GM19467 (cell line): ENCODE data around the gene SETD1A.
"Not testable (repeated sequence)": the region's sequence is repeated elsewhere in the genome, so short reads cannot be mapped to it uniquely, and the experiment has no call there.

ENCODE experiments used
- ATAC-seq: cut with Tn5 transposase; IDR thresholded peaks from one replicate; pipeline ENCODE4 v1.9.1; 2021; ENCODE audit warnings: mild to moderate bottlenecking, moderate library complexity; ENCODE audit not compliant: unreplicated experiment

Gene SETD1A

DNA sequence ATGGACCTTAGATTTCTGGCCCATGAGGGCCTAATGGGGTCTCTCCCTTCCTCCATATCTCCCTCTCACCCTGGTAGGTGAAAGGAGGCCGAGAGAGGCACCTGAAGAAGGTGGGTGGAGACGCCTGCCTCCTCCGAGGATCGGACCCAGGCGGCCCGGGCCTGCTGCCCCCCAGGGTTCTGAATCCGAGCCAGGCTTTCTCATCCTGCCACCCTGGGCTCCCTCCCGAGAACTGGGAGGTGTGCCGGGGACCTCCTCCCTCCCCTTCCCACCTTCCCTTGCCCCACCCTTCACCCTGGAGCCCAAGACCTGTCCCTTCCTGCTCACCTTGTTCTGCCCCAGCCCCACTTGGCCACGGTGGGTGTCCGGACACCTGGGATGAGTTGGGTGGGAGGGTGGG, 29.2 kb upstream of the SETD1A start:
- ATAC-seq = no peak

DNA sequence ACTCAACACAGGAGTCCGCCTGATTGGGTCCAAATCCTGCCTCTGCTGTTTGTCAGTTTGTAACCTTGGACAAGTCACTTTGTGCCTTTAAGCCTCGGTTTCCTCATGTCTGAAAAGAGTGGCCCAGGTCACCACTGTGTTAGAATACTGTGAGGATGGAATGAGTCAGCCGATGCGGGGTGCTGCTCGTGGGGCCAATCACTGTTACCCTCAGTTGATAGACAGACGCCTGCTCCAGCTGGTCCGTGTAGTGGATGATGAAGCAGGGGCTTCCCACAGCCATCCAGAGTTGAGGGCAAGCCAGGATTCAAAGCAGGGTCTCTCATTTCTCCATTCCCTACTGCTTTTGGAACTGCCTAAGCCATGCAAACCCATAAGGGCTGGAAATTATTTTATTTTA, 28.4 kb upstream of the SETD1A start:
- ATAC-seq = no peak

DNA sequence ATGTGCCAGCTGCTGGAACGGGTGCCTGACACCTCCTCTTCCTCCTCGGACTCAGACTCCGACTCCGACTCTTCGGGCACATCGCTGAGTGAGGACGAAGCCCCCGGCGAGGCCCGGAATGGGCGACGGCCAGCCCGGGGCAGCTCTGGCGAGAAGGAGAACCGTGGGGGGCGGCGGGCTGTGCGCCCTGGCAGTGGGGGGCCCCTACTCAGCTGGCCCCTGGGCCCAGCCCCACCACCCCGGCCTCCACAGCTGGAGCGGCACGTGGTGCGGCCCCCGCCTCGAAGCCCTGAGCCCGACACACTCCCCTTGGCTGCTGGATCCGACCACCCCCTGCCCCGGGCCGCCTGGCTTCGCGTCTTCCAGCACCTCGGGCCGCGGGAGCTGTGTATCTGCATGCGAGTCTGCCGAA, 27.4 kb upstream of the SETD1A start:
- no peak for ATAC-seq

DNA sequence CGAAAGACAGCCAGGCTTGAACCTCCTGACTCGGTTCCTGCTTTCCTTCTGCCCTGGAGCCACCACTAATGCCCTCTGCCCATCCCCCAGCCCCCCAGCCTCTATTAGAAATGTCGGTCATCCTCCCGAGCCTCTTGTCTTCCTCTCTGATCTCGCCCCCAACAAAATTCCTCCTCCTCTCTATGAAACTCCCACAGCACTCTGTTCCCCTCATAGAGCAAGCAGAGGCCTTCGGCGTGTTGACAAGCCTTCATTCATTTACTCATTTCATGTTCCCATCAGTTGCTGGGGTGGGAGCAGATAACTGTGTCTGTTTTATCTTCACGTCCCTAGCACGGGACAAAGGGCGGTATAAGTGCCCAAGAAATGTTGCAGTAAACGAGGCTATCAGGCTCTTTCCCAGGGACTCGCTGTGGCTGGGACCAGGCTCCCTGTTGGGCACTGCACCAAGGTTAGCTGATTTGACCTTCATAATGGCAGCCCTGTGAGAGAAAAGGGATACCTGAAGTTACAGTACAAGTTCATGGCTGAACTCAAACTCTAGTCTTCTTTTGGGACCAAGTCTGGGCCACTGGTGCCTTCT, 26.4 kb upstream of the SETD1A start:
- ATAC-seq = no peak

DNA sequence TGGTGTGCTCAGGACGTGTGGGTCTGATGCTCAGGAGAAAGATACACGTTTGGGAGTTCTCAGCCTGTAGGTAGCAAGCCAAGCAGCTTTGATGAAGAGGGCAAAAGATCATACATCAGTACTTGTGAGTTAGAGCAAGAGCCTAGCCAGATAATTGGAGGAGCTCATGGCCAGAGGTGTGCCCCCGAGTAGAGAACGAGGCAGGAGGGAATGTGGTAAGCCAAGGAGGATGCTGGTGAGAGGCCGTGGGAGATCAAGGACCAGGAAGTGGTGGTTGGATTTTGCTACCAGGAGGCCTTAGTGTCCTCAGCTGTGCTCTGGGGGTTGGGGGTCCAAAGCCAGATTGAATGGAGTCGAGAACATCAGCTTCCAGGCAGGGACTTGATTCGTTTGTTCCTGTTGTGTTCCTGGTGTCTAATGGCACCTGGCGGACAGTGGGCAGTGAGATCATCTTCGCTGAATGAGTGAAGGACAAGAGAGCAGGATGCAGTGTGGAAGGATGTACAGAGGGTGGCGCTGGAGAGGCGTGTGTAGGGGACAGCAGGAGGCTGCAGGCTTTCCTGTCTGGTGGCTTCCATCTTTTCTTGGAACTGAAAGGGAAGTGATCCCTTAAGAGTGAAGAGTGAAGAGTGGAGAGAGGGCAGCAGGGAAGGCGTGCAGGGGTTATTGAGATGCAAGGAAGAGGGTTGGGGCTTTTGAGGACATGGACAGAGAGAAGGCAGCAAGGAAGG, 22.6 kb upstream of the SETD1A start:
- ATAC-seq = no peak

DNA sequence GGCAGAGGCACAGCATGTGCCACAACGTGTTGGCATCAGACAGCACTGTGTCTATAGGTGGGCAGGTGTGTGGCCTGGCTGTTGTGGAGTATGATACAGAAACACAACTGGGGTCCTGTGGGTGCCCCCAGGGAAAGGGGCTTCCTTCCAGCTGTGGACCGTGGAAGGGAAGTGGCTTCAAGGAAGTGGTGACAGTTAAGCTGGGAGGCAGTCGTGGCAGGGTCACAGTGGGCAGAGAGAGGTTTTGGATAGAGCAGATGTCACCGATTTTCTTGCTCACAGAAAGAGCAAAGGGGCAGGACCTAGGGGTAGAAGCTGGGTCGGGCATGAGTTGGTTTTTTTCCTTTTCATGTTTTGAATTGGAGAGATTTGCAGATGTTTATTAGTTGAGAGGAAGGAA, 19.9 kb upstream of the SETD1A start:
- ATAC-seq = no peak

DNA sequence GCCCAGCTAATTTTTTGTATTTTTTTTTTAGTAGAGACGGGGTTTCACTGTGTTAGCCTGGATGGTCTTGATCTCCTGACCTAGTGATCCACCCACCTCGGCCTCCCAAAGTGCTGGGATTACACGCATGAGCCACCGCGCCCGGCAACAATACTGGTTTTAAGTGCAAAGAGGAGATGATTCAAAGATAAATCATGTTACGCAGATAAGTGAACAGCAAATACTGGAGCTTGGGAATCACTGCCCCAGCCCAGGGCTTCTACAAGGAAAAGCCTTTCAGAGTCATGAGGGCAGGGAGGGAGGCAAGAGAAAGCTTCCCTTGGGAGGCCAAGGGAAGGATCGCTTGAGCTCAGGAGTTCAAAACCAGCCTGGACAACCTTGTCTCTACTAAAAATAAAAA, 18.0 kb upstream of the SETD1A start:
- not testable (repeated sequence) for ATAC-seq

DNA sequence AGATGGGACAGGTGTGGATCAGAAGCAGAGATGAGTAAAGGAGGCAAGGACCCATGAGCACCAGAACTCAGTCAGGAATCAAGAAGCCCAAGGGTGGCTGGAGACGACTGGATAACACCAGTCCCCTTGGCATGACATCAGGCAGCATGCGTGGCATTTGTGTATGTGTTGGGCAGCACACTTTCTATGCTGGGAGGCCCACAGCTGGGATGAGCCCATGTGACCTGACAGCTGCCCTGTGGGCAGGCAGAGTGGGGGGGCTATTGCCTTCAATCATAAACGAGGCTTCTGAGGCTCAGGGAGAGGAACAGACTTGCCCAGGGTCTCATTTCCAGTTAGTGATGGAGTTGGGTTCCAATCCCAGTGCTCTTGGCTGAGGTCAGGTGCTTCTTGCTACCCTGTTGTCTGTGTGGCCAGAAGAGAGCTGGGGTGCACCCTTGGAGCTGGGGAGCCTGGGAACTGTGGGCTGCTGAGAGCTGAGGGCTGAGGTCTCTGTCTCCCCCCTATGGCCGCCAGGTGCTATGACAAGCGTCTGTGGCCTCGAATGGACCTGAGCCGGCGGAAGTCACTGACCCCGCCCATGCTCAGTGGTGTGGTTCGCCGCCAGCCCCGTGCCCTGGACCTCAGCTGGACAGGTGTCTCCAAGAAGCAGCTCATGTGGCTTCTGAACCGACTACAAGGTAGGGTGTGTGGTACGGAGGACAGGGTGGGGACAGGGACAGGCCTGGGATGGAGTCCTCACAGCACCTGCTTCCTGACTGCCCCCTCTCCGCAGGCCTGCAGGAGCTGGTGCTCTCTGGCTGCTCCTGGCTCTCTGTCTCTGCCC, 15.7 kb upstream of the SETD1A start:
- peak; percentile 82 for ATAC-seq

DNA sequence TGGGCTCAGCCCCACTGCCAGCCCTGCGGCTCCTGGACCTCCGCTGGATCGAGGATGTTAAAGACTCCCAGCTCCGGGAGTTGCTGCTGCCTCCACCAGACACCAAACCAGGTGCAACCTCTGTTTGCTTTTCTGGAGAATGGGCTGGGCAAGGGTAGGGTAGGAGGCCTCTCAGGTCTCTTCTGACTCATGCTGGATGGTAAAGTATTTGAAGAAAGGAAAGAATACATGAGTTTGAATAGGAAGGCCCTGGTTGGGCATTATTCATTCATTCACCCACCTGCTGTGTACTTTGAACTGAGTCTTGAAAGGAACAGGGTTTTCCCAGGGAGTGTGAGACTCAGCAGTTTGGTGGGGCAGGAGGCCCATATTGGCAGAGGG, 15.1 kb upstream of the SETD1A start:
- no peak for ATAC-seq

DNA sequence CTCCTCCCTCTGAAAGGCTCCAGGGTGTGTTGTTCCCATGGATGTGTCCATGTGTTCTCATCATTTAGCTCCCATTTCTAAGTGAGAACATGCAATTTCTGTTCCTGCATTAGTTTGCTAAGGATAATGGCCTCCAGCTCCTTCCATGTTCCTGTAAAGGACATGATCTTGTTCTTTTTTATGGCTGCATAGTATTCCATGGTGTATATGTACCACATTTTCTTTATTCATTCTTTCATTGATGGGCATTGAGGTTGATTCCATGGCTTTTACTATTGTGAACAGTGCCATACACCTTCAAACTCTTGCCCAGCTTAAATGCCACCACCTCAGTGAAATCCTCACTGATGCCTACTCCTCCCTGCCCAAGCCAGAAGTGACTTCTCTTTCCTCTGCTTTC, 13.2 kb upstream of the SETD1A start:
- no peak for ATAC-seq

DNA sequence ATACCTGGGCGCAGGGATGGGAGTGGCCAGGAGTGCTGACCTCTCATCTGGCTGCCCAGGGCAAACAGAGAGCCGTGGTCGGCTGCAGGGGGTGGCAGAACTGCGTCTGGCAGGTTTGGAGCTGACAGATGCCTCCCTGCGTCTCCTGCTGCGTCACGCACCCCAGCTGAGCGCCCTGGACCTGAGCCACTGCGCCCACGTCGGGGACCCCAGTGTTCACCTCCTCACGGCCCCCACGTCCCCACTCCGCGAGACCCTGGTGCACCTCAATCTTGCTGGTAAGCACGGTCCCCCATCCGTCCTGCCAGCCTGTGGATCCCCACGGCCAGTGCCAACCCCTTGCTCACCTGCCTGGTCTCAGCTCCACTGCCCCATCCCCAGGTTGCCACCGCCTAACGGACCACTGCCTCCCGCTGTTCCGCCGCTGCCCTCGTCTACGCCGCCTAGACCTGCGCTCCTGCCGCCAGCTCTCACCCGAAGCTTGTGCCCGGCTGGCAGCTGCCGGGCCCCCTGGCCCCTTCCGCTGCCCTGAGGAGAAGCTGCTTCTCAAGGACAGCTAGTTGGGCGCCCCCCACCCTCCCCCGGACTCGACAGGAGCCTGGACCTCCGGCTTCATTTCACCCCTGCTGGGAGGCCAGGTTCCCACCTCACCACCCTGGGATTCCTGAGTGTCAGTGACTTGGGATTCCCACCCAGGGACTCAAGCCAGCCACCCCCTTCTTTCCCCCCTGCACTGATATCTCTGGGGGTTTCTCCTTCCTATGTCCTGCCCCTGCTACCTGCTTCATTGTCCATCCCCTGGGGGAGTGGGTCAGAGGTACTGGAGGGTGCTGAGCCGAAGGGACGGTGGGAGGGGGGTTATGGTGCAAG, 10.6 kb upstream of the SETD1A start:
- no peak for ATAC-seq

DNA sequence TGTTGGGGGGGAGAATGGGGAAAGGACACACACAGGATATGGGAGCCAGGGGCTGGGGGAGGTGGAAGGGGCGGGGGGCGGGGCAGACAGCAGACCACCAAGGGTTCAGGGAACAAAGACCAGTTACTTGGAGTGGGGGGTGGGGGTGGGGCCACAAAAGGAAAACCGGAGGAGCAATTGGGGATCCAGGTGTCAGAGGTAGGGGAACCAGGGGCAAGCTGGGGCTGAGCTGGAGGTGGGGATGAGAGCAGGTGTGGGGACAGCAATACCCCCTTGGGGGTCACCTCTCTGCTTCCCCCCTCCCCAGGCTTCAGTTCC, 10.1 kb upstream of the SETD1A start:
- ATAC-seq = no peak

DNA sequence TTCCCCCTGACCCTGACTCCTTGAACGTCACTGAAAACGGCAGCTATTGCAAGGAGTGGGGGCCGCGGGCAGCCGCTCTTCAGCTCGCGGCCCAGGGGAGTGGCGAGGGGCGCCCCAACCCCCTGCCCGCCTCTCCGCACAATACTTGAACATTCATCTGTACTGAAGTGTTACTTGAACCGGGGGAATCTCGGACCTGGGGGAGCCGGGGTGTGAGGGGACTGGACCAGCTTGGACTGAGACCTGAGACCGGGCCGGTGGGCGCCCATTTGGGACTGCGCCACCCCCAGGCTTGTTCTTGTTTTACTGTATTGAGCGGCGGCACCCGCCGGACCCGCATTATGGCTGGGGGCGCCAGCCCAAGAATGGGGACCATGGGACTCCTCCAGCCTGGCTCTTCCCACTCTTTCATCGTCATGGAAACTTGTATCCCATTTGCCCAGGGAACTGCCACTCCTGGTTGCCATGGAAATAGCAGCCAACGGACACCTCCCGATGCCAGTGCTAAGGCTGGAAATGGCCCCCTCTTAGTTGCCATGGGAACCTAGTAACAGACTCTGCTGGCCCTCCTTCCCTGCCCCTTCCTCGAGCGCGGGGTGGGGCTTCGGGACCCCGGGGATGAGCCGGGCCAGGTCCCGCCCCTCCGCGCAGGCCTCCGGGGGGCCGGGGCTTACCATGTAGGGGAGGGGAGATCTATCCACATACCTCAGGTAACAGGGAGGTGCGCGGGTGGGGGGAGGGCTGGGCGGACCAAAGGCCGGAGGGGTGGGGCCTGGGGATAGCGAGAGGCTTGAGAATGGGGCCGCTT, 9.5 kb upstream of the SETD1A start:
- no peak for ATAC-seq

DNA sequence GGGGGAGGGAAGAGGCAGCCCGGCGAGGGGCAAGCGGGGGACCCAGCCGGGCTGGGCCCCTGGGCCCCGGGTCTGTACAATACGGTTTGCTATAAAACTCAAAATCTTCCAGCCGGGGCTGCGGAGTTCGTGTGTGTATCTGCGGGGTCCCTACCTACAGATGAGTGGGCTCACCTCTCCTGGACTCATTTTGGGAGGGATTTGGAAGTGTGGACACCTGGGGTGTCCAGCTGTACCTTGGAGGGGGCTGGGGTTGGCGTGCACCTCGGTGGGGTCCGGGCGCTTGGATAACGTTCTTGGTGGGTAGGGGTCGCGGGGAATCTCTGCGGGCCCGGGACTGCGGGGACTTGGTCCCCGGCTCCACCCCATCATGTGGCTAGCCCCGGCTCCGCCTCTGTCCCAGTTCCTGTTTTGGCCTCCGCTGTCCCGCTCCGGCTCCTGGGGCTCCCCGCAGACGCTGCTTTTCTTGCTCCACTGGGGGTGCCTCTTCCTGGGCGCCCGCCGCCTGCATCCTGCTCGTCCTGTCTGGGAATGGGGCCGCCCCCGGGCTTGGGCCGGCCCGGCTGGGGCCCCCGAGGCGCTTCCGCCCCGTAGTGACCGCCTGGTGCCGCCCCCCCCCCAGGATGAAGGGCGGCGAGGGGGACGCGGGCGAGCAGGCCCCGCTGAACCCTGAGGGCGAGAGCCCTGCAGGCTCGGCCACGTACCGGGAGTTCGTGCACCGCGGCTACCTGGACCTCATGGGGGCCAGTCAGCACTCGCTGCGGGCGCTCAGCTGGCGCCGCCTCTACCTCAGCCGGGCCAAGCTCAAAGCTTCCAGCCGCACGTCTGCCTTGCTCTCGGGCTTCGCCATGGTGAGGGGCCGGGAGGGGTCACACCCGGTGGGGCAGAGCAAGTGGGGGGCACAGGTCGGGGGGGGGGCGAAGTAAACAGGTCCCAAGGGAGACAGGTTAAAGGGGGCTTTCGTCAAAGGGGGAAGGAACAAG, 8.6 kb upstream of the SETD1A start, which contains the start of gene ORAI3:
TSS of gene ORAI3 (plus strand) at position 402 of the 983 bp plus-strand sequence. CDS start at position 624, 222 bp downstream.
- ATAC-seq = peak; percentile 61

DNA sequence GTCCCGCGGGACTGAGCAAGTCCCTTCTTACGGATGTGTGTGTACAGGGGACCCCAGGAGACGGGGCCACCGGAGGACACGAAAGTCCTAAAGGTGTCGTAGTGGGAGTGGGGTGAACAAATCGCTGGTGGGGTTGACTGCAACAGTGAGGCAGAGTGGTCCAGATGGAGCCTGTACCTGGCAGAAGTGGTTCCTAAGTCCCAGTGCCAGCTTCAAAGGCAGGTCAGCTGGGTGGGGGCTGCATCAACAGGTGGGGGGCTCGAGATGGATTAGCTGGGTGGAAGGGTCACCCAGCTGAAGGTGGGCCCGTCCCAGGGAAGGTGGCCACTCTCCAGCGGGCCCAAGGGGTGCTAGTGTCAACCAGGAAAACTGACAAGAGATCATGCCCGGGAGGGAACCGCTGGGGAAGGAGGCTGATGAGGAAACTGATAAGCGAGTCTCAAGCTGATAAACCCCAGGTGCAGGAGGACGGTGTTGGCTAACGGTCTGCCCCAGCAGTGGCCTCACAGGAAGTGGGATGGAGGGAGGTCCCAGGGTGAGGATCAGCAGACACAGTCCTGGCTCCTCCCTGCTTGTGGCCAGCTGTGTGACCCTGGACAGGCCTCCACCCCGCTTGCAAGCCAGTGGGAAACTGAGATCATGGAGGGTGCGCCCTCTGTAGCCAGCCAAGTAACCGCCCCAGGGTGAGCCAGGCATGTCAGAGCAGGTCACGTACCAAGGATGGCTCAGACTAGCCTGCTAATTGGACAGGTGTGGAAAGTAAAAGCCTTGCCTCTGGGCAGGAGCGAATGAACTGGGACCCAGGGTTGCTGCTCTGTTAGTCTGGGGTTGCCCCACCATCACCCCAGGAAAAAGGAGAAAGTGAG, 7.7 kb upstream of the SETD1A start:
- peak; percentile 39 for ATAC-seq

DNA sequence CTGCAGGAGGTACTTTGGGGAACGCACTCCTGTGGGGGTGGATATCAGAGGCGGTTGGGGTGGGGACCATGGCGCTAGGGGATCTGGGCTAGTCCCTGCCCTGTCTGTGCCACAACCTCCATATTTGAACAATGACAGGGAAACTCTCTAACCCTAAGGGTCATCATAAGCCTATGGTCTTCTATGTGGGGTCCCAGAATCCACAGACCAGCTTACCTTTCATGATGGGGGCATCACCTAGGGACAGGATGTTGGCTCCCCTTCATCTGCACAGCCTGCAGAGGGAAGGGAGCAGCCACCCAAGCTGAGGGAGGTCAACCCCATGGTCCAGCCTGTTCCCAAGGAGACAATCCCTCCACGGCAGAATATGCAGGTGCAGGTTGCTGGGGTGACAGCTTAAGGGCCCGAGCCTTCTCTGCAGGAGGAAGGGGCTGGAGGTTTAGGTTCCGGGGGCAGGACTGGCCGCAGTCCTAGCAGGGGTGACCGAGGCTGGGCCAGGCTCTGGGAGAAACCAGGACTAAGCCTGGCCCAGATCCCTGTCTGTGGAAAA, 7.0 kb upstream of the SETD1A start:
- ATAC-seq = no peak

DNA sequence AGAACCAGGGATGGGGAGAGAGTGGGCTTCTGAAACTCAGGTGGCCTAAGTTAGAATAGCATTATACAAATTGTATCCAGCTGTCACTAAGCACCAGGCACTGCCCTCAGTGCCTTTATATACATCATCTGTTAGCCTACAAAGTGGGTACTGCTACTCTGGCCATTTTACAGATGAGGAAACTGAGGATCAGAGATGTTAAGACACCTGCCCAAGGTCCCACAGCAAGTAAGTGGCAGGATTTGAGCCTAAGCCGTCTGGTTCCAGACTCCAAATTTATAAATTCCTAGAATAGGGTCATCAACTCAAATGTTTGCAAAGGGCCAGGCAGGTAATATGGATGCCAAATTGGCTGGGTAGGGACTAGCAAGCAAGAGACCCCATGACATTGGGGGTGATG, 6.4 kb upstream of the SETD1A start:
- ATAC-seq = no peak

DNA sequence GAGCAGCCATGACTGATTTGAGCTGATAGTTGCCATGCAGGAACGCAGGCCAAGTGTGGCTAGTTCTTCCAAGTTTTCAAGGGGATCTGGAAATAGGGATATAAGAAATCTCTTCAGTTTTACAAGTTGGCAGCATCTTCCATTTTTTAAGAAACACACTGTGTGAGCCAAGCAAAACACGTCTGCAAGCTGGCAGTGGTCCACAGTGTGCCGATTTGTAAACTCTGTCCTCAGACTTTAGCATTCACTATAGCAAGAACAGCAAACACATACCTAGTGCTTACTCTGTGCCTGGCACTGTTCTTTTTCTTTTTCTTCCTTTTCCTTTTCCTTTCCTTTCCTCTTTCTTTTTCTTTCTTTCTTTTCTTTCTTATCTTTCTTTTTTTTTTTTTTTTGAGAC, 5.8 kb upstream of the SETD1A start:
- no peak for ATAC-seq
